ENCODE results near the gene SRGAP1. TPM values are rescaled to one million over a fixed set of nuclear protein-coding genes. Genes with fewer than 3 reads are reported as not detected.

SRGAP1 gene
- total and polyA plus RNA-seq, 9 of the 15 experiments (the other 6 are each of a cell fraction or from before 2014, with no cell fraction given): 0.01 to 0.13 (median 0.04) TPM; not detected in 3

- Histone ChIP-seq H3K36me3 (ENCODE audit: control insufficient read depth, insufficient read depth, low read length) (no peaks in the 10 kb centered on the region), H3K27me3 (ENCODE audit: control insufficient read depth in 2 of 2, insufficient read depth in 2 of 2, low read length in 2 of 2) (no peaks in the 10 kb centered on the region; a peak in 1 of 5 replicates), H2AFZ (ENCODE audit: low read depth, low read length) (no peak overlapping the region), H3K4me2 (ENCODE audit: insufficient read depth, low read length) (no peak overlapping the region), H3K9me1 (ENCODE audit: control insufficient read depth, insufficient read depth, low read length) (no peaks in the 10 kb centered on the region), H3K4me1 (replicated peaks in 1 of 2; ENCODE audit: control insufficient read depth in 2 of 2, insufficient read depth in 2 of 2, low read length in 2 of 2) (no peaks in the 10 kb centered on the region), H3K27ac (ENCODE audit: extremely low read depth, low read depth, low read length) (no peak overlapping the region), H4K20me1 (replicated peaks; ENCODE audit: control insufficient read depth, insufficient read depth, low read length) (no peaks in the 10 kb centered on the region), H3K79me2 (ENCODE audit: control insufficient read depth, insufficient read depth, low read length) (no peaks in the 10 kb centered on the region), H3K9ac (ENCODE audit: insufficient read depth in 1 of 2, low read depth in 2 of 2, low read length in 2 of 2) (no peak overlapping the region), H3K4me3 (no peak overlapping the region), H3K9me3 (replicated peaks; ENCODE audit: control insufficient read depth, insufficient read depth, low read depth, low read length) (no peaks in the 10 kb centered on the region)
- BruUV-seq (replicated peaks): no TSS peak
- ATAC-seq: no peak
- in situ Hi-C loops (cut with MboI): no loop called here
- FAIRE-seq: no peak
- ChIA-PET POLR2A (no interaction called here), CTCF (ENCODE audit: low intra/inter-chr PET ratio) (no interaction called here)
- intact Hi-C loops (cut with micrococcal nuclease): no loop called here
- 0% methylated on average over 2 of the region's 2 CpGs for WGBS (ENCODE audit: insufficient coverage, low coverage, missing lambda C conversion rate)
- TF ChIP-seq SP1 (CRISPR knock-in tag; IDR thresholded peaks at IDR 0.05) (no peak), ZNF561 (CRISPR knock-in tag; conservative IDR thresholded peaks at IDR 0.05) (no peak), CGGBP1 (CRISPR knock-in tag; IDR thresholded peaks at IDR 0.05) (no peak), CREM (IDR thresholded peaks at IDR 0.05; ENCODE audit: low read depth) (no peak), FOXP1 (CRISPR knock-in tag; IDR thresholded peaks at IDR 0.05) (no peak)
- no peak for DNase-seq (ENCODE audit: extremely low read depth in 1 of 4, low spot score in 3 of 4)
Observed at GRCh38 chr12:64082116-64082515, 237.6 kb downstream of the SRGAP1 start.

GRCh38 chr12:64082866-64083268 lies 238.4 kb downstream of the SRGAP1 start:
- POLR2A ChIA-PET: interaction anchor here (0.6 kb wide), 1 partner anchor 866 kb away, joined by 3 read pairs; no protein-coding TSS in a partner anchor
- no peak for DNase-seq (ENCODE audit: extremely low read depth in 1 of 4, low spot score in 3 of 4)
- 0% methylated on average over 1 of the region's 1 CpG for WGBS (ENCODE audit: insufficient coverage, low coverage, missing lambda C conversion rate)
- intact Hi-C loops (cut with micrococcal nuclease): no loop called here
- no peak overlapping the region for H3K4me2 ChIP-seq (ENCODE audit: insufficient read depth, low read length)
- no peak overlapping the region for H2AFZ ChIP-seq (ENCODE audit: low read depth, low read length)
- CTCF ChIA-PET (ENCODE audit: low intra/inter-chr PET ratio): no interaction called here
- H3K27ac ChIP-seq (ENCODE audit: extremely low read depth, low read depth, low read length): no peak overlapping the region
- FAIRE-seq: no peak
- no TSS peak for BruUV-seq (replicated peaks)
- H3K36me3 ChIP-seq (ENCODE audit: control insufficient read depth, insufficient read depth, low read length): no peaks in the 10 kb centered on the region
- no peak overlapping the region for H3K9ac ChIP-seq (ENCODE audit: insufficient read depth in 1 of 2, low read depth in 2 of 2, low read length in 2 of 2)
- H3K27me3 ChIP-seq (ENCODE audit: control insufficient read depth in 2 of 2, insufficient read depth in 2 of 2, low read length in 2 of 2): no peaks in the 10 kb centered on the region; a peak in 1 of 5 replicates
- H3K4me3 ChIP-seq: no peak overlapping the region
- in situ Hi-C loops (cut with MboI): no loop called here
- H3K79me2 ChIP-seq (ENCODE audit: control insufficient read depth, insufficient read depth, low read length): no peaks in the 10 kb centered on the region
- no peaks in the 10 kb centered on the region for H3K9me1 ChIP-seq (ENCODE audit: control insufficient read depth, insufficient read depth, low read length)
- no peaks in the 10 kb centered on the region for H3K9me3 ChIP-seq (replicated peaks; ENCODE audit: control insufficient read depth, insufficient read depth, low read depth, low read length)
- H3K4me1 ChIP-seq (replicated peaks in 1 of 2; ENCODE audit: control insufficient read depth in 2 of 2, insufficient read depth in 2 of 2, low read length in 2 of 2): no peaks in the 10 kb centered on the region
- no peaks in the 10 kb centered on the region for H4K20me1 ChIP-seq (replicated peaks; ENCODE audit: control insufficient read depth, insufficient read depth, low read length)
- ATAC-seq: no peak
- no peak for TF ChIP-seq ELF2 (CRISPR knock-in tag; IDR thresholded peaks at IDR 0.05)
- no peak for TF ChIP-seq RCOR1 (IDR thresholded peaks at IDR 0.05; ENCODE audit: borderline replicate concordance in 1 of 2, low read depth in 2 of 2, low read length in 2 of 2)
- no peak for TF ChIP-seq RBM39 (optimal IDR thresholded peaks at IDR 0.05; ENCODE audit: low read depth, low read length)
- no peak for TF ChIP-seq ETV5 (CRISPR knock-in tag; IDR thresholded peaks at IDR 0.05; ENCODE audit: low read depth)
- no peak for TF ChIP-seq MXD1 (CRISPR knock-in tag; IDR thresholded peaks at IDR 0.05; ENCODE audit: borderline replicate concordance, poor library complexity, severe bottlenecking)

All from K562 (cell line).